CD4-positive, CD25-positive, alpha-beta regulatory T cell (primary cell): ENCODE measurements around the gene ZHX3. TPM values are rescaled to one million over a fixed set of nuclear protein-coding genes. Genes with fewer than 3 reads are reported as not detected.

Experiments
- ATAC-seq, 2 donors: fragments of 150-1000 bp; cut with Tn5 transposase; one replicate each; pipeline ENCODE4 v1.10.0; 2021; ENCODE audit warnings: low read depth in 2 of 2, moderate number of reproducible peaks in 2 of 2, moderate library complexity in 1 of 2
- DNase-seq, 3 donors: peaks; one replicate each; pipeline versions ENCODE4 v3.0.0 to v3.0.0-alpha.2; 2012 to 2022; ENCODE audit warnings: mixed read lengths in 1 of 3
- H3K27ac ChIP-seq: one replicate; pipeline ENCODE4 v1.7.0; 2013; ENCODE audit warnings: mild to moderate bottlenecking, low read length; ENCODE audit not compliant: insufficient read depth, poor library complexity, severe bottlenecking
- H3K27me3 ChIP-seq: one replicate; pipeline ENCODE4 v1.7.0; 2013; ENCODE audit warnings: low read length; ENCODE audit not compliant: control insufficient read depth, insufficient read depth
- H3K36me3 ChIP-seq: one replicate; pipeline ENCODE4 v1.7.0; 2013; ENCODE audit warnings: mild to moderate bottlenecking, low read length, moderate library complexity; ENCODE audit not compliant: control insufficient read depth, insufficient read depth
- H3K4me1 ChIP-seq: 2 replicates; pipeline ENCODE4 v1.7.0; 2013; ENCODE audit warnings: mild to moderate bottlenecking, low read length; ENCODE audit not compliant: insufficient read depth, control insufficient read depth, poor library complexity, severe bottlenecking
- H3K4me3 ChIP-seq: one replicate; pipeline ENCODE4 v1.7.0; 2013; ENCODE audit warnings: low read depth, mild to moderate bottlenecking, low read length, moderate library complexity
- H3K9me3 ChIP-seq, 2 experiments: 1 replicate in 1 of 2; 2 replicates in 1 of 2; pipeline ENCODE4 v1.7.0; 2013; ENCODE audit warnings: low read length in 2 of 2, mild to moderate bottlenecking in 1 of 2, moderate library complexity in 1 of 2; ENCODE audit not compliant: control insufficient read depth in 2 of 2
- H3K27ac Mint-ChIP-seq, 3 donors: one replicate each; pipeline ENCODE4 v1.8.0; 2020 to 2022; ENCODE audit warnings: mild to moderate bottlenecking in 3 of 3, mixed read lengths in 3 of 3, moderate library complexity in 2 of 3
- H3K27me3 Mint-ChIP-seq: one replicate; pipeline ENCODE4 v1.8.0; 2022; ENCODE audit warnings: mild to moderate bottlenecking, mixed read lengths
- H3K36me3 Mint-ChIP-seq: one replicate; pipeline ENCODE4 v1.8.0; 2020; ENCODE audit warnings: mixed read lengths
- H3K4me1 Mint-ChIP-seq, 4 donors: one replicate each; pipeline ENCODE4 v1.8.0; 2020 to 2022; ENCODE audit warnings: mixed read lengths in 4 of 4, mild to moderate bottlenecking in 1 of 4
- H3K4me3 Mint-ChIP-seq, 4 donors: one replicate each; pipeline ENCODE4 v1.8.0; 2020 to 2022; ENCODE audit warnings: mild to moderate bottlenecking in 4 of 4, mixed read lengths in 4 of 4, moderate library complexity in 3 of 4
- H3K9me3 Mint-ChIP-seq, 7 donors: one replicate each; pipeline ENCODE4 v1.8.0; 2020 to 2022; ENCODE audit warnings: mixed read lengths in 7 of 7, mild to moderate bottlenecking in 3 of 7, moderate library complexity in 2 of 7
- polyA plus RNA-seq, 4 donors: library from polyadenylated mRNA; unstranded; fragments of 300-500 nt; fragmentation: Illumina TruSeq; gene quantifications; one replicate each; pipeline ENCODE4 v1.2.3, GENCODE V29; 2021
- total RNA-seq: library from RNA; stranded (reverse); gene quantifications from one replicate; pipeline ENCODE4 v1.2.3, GENCODE V29; 2022

Gene ZHX3
- total and polyA plus RNA-seq, 5 donors from 2014 or later = 0.42 to 8.8 (median 2.9) TPM

DNA sequence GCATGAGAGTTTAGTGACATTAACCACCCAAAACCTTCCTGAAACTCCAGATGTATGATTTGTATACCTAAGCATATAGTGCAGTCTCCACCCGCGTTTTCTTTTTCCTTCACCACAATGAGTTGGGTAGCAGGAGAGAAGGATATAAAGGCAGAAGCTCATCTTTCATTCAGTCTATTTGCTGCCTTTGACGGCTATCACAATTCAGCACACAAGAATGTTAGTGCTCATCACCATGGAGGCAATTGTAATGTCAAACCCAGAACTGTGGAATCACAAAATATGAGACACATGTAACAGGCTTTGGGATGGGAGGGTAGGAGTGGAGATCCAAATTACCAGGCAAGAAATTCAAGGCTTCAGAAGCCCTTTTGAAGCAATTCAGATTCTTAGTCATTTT, 17.6 kb downstream of the ZHX3 start:
- Mint-ChIP-seq H3K9me3 (peaks cover 0 to 2% (median 0%) of the 10 kb centered on the region in 7 donors), H3K27me3 (peaks cover 5% of the 10 kb centered on the region), H3K36me3 (no peaks in the 10 kb centered on the region), H3K4me3 (no peak overlapping the region), H3K4me1 (peaks cover 0 to 2% (median 0%) of the 10 kb centered on the region in 4 donors), H3K27ac (no peak overlapping the region)
- no peak for ATAC-seq
- Histone ChIP-seq H3K4me1 (no peaks in the 10 kb centered on the region), H3K9me3 (no peaks in the 10 kb centered on the region), H3K36me3 (no peaks in the 10 kb centered on the region), H3K27me3 (no peaks in the 10 kb centered on the region), H3K4me3 (no peak overlapping the region), H3K27ac (no peak overlapping the region)
- no peak for DNase-seq

GRCh38 chr20:41293269-41294037, 24.1 kb downstream of the ZHX3 start:
- no peak overlapping the region for H3K27ac ChIP-seq
- H3K27me3 ChIP-seq = no peaks in the 10 kb centered on the region
- no peak overlapping the region for H3K4me3 ChIP-seq
- peaks cover 5% of the 10 kb centered on the region for H3K27me3 Mint-ChIP-seq
- no peak for DNase-seq
- H3K27ac Mint-ChIP-seq = peak overlapping the region in 1 of 3 donors; percentile 20
- no peaks in the 10 kb centered on the region for H3K36me3 Mint-ChIP-seq
- peaks cover 0 to 1% (median 0%) of the 10 kb centered on the region in 7 donors for H3K9me3 Mint-ChIP-seq
- no peaks in the 10 kb centered on the region for H3K9me3 ChIP-seq
- no peak for ATAC-seq
- H3K4me1 ChIP-seq = no peaks in the 10 kb centered on the region
- H3K36me3 ChIP-seq = no peaks in the 10 kb centered on the region
- no peak overlapping the region for H3K4me3 Mint-ChIP-seq
- peaks cover 0 to 3% (median 0%) of the 10 kb centered on the region in 4 donors for H3K4me1 Mint-ChIP-seq

- H3K27me3 Mint-ChIP-seq = no peaks in the 10 kb centered on the region
- peaks cover 6% of the 10 kb centered on the region for H3K36me3 Mint-ChIP-seq
- ATAC-seq = no peak
These were observed 26.6 kb downstream of the ZHX3 start for GRCh38 chr20:41290804-41291389.

DNA sequence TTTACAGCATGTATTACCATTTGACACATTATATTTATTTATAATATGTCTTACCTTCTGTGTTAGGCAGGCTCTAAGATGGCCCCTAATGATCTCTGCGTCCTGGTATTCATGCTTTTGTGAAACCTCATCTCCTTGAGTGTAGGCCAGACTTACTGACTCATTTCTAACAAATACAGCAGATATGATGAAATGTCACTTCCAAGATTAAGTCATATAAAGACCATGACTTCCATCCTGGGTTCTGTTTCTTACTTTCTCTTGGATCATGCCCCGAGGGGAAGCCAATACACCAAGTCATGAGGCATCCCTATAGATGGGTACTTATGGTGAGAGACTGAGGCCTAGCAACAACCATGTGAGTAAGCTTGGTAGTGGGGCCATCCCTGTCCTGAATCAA, 30.2 kb downstream of the ZHX3 start:
- Histone ChIP-seq H3K9me3 (peaks cover 10 to 15% of the 10 kb centered on the region in 2 experiments), H3K36me3 (no peaks in the 10 kb centered on the region), H3K4me3 (no peak overlapping the region), H3K4me1 (no peaks in the 10 kb centered on the region), H3K27me3 (no peaks in the 10 kb centered on the region), H3K27ac (no peak overlapping the region)
- H3K27me3 Mint-ChIP-seq = no peaks in the 10 kb centered on the region
- no peak for DNase-seq
- H3K4me3 Mint-ChIP-seq = no peak overlapping the region
- peaks cover 0 to 2% (median 0%) of the 10 kb centered on the region in 4 donors for H3K4me1 Mint-ChIP-seq
- no peak overlapping the region for H3K27ac Mint-ChIP-seq
- no peak for ATAC-seq
- peaks cover 0 to 15% (median 9%) of the 10 kb centered on the region in 7 donors for H3K9me3 Mint-ChIP-seq
- peaks cover 6% of the 10 kb centered on the region for H3K36me3 Mint-ChIP-seq

More at GRCh38 chr20:41290804-41291389, 26.6 kb downstream of the ZHX3 start:
- H3K9me3 ChIP-seq = peaks cover 10 to 15% of the 10 kb centered on the region in 2 experiments
- peaks cover 0 to 2% (median 0%) of the 10 kb centered on the region in 4 donors for H3K4me1 Mint-ChIP-seq
- no peaks in the 10 kb centered on the region for H3K27me3 ChIP-seq
- no peak overlapping the region for H3K27ac Mint-ChIP-seq
- no peak overlapping the region for H3K4me3 Mint-ChIP-seq
- no peak overlapping the region for H3K27ac ChIP-seq
- no peak for DNase-seq
- no peaks in the 10 kb centered on the region for H3K4me1 ChIP-seq
- H3K36me3 ChIP-seq = no peaks in the 10 kb centered on the region
- H3K9me3 Mint-ChIP-seq = peaks cover 0 to 15% (median 7%) of the 10 kb centered on the region in 7 donors
- H3K4me3 ChIP-seq = no peak overlapping the region

DNA sequence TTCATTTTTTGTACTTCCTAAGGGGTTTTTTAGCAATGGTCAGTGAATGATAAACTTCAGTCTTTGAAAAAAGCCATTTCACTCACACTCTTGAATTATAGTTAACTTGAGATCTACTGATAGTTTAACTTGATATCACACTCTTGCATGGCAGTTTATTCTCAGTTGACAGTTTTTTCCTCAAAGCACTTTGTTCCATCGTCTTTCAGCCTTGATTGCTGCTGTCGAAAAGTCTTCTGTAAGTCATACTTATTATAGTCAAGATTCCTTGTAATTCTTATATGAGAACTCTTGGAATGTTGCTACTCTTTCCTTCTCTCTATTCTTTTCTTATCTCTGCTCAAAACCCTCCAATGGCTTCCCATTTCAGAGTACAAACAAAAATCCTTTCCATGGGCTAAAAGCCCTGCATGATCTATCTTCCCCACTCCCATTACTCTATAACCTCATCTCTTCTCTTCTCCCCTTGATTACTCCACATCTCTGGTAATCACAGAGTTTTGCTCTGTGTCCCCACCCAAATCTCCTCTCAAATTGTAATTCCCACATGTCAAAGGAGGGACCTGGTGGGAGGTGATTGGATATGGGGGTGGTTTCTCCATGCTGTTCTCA, 31.2 kb downstream of the ZHX3 start:
- DNase-seq (no peak), ATAC-seq (no peak)
- Histone ChIP-seq H3K27ac (no peak overlapping the region), H3K4me3 (no peak overlapping the region), H3K9me3 (peaks cover 10 to 15% of the 10 kb centered on the region in 2 experiments), H3K4me1 (no peaks in the 10 kb centered on the region), H3K27me3 (no peaks in the 10 kb centered on the region), H3K36me3 (no peaks in the 10 kb centered on the region)
- H3K27me3 Mint-ChIP-seq = no peaks in the 10 kb centered on the region
- peaks cover 0 to 10% (median 0%) of the 10 kb centered on the region in 4 donors for H3K4me1 Mint-ChIP-seq
- peaks cover 0 to 15% (median 9%) of the 10 kb centered on the region in 7 donors for H3K9me3 Mint-ChIP-seq
- no peak overlapping the region for H3K27ac Mint-ChIP-seq
- no peak overlapping the region for H3K4me3 Mint-ChIP-seq
- peaks cover 6% of the 10 kb centered on the region for H3K36me3 Mint-ChIP-seq

DNA sequence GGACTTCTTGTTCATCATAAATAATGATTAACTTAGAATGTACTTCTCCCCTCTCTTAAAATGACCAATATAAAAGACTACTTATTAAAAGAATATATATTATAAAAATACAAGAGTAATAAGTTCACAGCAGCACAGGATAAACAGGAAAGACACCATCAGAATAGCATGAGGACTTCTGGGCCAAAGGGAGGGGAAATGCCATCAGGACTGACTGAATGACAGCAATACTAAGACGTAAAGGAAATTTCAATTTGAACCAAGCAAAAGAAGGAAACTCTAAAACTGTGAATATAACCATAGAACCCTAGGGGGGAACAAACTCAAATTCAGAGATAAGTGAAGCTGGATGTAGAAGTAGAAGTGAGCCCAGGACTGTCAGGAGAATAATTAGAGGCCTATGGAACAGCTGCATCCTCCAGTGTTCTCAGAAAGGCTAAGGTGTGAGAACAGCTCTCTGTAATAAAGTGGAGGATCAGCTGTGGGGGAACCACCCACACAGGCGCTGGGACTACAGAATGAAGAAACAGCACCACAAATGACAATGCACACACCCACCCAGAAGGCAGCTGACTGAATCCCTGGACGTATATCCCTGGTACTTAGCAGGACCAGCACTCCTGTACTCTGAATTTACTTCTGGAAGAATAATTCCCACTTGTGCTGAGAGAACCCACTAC, 37.8 kb downstream of the ZHX3 start:
- no peaks in the 10 kb centered on the region for H3K36me3 ChIP-seq
- H3K27me3 Mint-ChIP-seq = no peaks in the 10 kb centered on the region
- DNase-seq (no peak), ATAC-seq (no peak)
- peaks cover 0 to 8% (median 0%) of the 10 kb centered on the region in 4 donors for H3K4me1 Mint-ChIP-seq
- H3K4me3 ChIP-seq = no peak overlapping the region
- no peak overlapping the region for H3K27ac Mint-ChIP-seq
- no peaks in the 10 kb centered on the region for H3K4me1 ChIP-seq
- peaks cover 0 to 2% (median 0%) of the 10 kb centered on the region in 7 donors for H3K9me3 Mint-ChIP-seq
- H3K27ac ChIP-seq = no peak overlapping the region
- H3K9me3 ChIP-seq = no peaks in the 10 kb centered on the region
- H3K36me3 Mint-ChIP-seq = no peaks in the 10 kb centered on the region
- no peaks in the 10 kb centered on the region for H3K27me3 ChIP-seq
- H3K4me3 Mint-ChIP-seq = no peak overlapping the region

GRCh38 chr20:41278936-41279335, 38.6 kb downstream of the ZHX3 start:
- H3K27ac Mint-ChIP-seq = no peak overlapping the region
- ATAC-seq (no peak), DNase-seq (no peak)
- Histone ChIP-seq H3K4me3 (no peak overlapping the region), H3K27me3 (no peaks in the 10 kb centered on the region), H3K4me1 (no peaks in the 10 kb centered on the region), H3K27ac (no peak overlapping the region), H3K36me3 (no peaks in the 10 kb centered on the region), H3K9me3 (no peaks in the 10 kb centered on the region)
- peaks cover 0 to 2% (median 0%) of the 10 kb centered on the region in 7 donors for H3K9me3 Mint-ChIP-seq
- no peaks in the 10 kb centered on the region for H3K27me3 Mint-ChIP-seq
- no peak overlapping the region for H3K4me3 Mint-ChIP-seq
- peaks cover 0 to 8% (median 0%) of the 10 kb centered on the region in 4 donors for H3K4me1 Mint-ChIP-seq
- H3K36me3 Mint-ChIP-seq = no peaks in the 10 kb centered on the region
